Measurements from ENCODE around the gene EGFL8. TPM values are rescaled to one million over a fixed set of nuclear protein-coding genes. Genes with fewer than 3 reads are reported as not detected.

Gene EGFL8
- total and polyA plus RNA-seq, 2 of the 8 experiments (the other 6 are each of a cell fraction or from before 2014, with no cell fraction given) = 5.0 to 9.2 TPM

DNA sequence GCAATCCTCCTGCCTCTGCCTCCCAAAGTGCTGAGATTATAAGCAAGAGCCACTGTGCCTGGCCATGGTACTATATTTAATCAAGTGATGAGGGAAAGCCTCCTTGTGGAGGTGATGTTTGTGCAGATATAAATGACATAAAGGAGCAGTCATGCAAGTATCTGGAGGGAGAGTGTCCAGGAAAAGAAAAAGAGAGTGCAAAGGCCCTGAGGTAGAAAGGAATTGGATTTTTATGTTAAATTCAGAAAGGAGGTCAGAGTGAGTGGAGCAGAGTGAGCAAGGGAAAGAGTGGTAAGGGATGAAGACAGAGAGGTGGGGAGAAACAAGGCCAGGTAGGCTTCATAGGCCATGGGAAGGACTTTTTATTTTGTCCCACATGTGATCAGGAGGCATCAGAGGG lies 26.9 kb upstream of the EGFL8 start:
- Histone ChIP-seq H3K56ac (replicated peaks; ENCODE audit: insufficient read length, low read depth, low read length) (no peak overlapping the region), H3K9me3 (ENCODE audit: insufficient read depth in 2 of 2, low read depth in 1 of 2, low read length in 1 of 2) (no peaks in the 10 kb centered on the region), H2BK120ac (replicated peaks; ENCODE audit: low read depth, low read length) (no peak overlapping the region), H2BK5ac (ENCODE audit: low read depth, low read length) (no peak overlapping the region), H4K8ac (ENCODE audit: extremely low read depth, insufficient read depth, low read length) (no peak overlapping the region), H3K4me3 (ENCODE audit: extremely low read depth in 1 of 4, insufficient read depth in 2 of 4, low read depth in 3 of 4, low read length in 4 of 4) (no peak overlapping the region), H3K23ac (ENCODE audit: insufficient read length) (no peak overlapping the region), H4K91ac (replicated peaks; ENCODE audit: insufficient read length, low read length) (no peak overlapping the region), H3K79me1 (ENCODE audit: low read depth, low read length) (no peaks in the 10 kb centered on the region), H2BK12ac (ENCODE audit: low read depth, low read length) (no peak overlapping the region), H3K4me2 (ENCODE audit: insufficient read depth in 1 of 2, low read depth in 2 of 2, low read length in 2 of 2) (no peak overlapping the region), H4K20me1 (replicated peaks in 1 of 2; ENCODE audit: control insufficient read depth in 1 of 2, insufficient read depth in 2 of 2, low read length in 2 of 2) (no peaks in the 10 kb centered on the region), H2BK15ac (ENCODE audit: low read length) (no peak overlapping the region), H4K5ac (ENCODE audit: insufficient read length, low read depth, low read length) (no peak overlapping the region), H3K18ac (ENCODE audit: extremely low read depth, low read length) (no peak overlapping the region), H3K79me2 (ENCODE audit: control insufficient read depth in 1 of 2, insufficient read depth in 2 of 2, low read length in 2 of 2) (no peaks in the 10 kb centered on the region), H3K4ac (replicated peaks; ENCODE audit: insufficient read length, low read depth, low read length) (no peak overlapping the region), H3K27me3 (replicated peaks in 1 of 4; ENCODE audit: control insufficient read depth in 3 of 4, extremely low read depth in 1 of 4, insufficient read depth in 3 of 4, low read length in 3 of 4) (no peaks in the 10 kb centered on the region), H3K4me1 (replicated peaks in 1 of 4; ENCODE audit: control insufficient read depth in 3 of 4, insufficient read depth in 4 of 4, low read length in 3 of 4) (no peaks in the 10 kb centered on the region), H3K23me2 (ENCODE audit: low read depth, low read length) (no peaks in the 10 kb centered on the region), H2AK5ac (ENCODE audit: low read depth, low read length) (no peak overlapping the region), H2BK20ac (ENCODE audit: low read length) (no peak overlapping the region), H3K14ac (ENCODE audit: insufficient read length) (no peak overlapping the region), H3K9ac (replicated peaks in 1 of 4; ENCODE audit: extremely low read depth in 1 of 4, low read depth in 3 of 4, low read length in 3 of 4) (no peak overlapping the region), H2AFZ (ENCODE audit: low read length) (no peak overlapping the region), H3K36me3 (ENCODE audit: control insufficient read depth in 2 of 4, insufficient read depth in 4 of 4, low read length in 3 of 4) (no peaks in the 10 kb centered on the region), H3K27ac (ENCODE audit: low read depth, low read length) (no peak overlapping the region)
- POLR2A ChIA-PET (ENCODE audit: partially characterized antibody) = interaction anchor here (1.8 kb wide), 1 partner anchor 9 kb away, joined by 6 read pairs; no protein-coding TSS in a partner anchor
- no peak for DNase-seq (ENCODE audit: low read depth in 1 of 2, low spot score in 2 of 2)
- FAIRE-seq = no peak
- CTCF ChIA-PET (ENCODE audit: partially characterized antibody) = interaction anchor here (1.0 to 1.4 kb wide), 2 partner anchors 18 to 29 kb away, joined by 4 to 5 read pairs; no protein-coding TSS in a partner anchor
- no peak for TF ChIP-seq CBX8 (IDR thresholded peaks at IDR 0.05; ENCODE audit: borderline replicate concordance, low read depth, low read length)

All from H1 (cell line).